Esophagus squamous epithelium (tissue), 5 donors: ENCODE results near the gene HOXB5. TPM values are rescaled to one million over a fixed set of nuclear protein-coding genes. Genes with fewer than 3 reads are reported as not detected.

Source experiments
- DNase-seq: peaks from one replicate; lab custom pipeline; 2025; lab: John Stamatoyannopoulos, UW
- H3K27ac ChIP-seq, 4 donors: fragments of 200-600 bp; sonication (generic); one replicate each; pipeline ENCODE4 v1.5.1; 2016 to 2019; ENCODE audit warnings: mild to moderate bottlenecking in 1 of 4
- H3K27me3 ChIP-seq, 4 donors: fragments of 200-600 bp; sonication (generic); 1 replicate in 3 of 4; 2 replicates in 1 of 4; pipeline versions ENCODE4 v1.5.1 to v1.6.0; 2017 to 2021; ENCODE audit warnings: antibody characterized with exemption in 1 of 4
- H3K36me3 ChIP-seq, 3 donors: fragments of 200-600 bp; sonication (generic); one replicate each; pipeline ENCODE4 v1.5.1; 2016 to 2019
- H3K4me1 ChIP-seq, 3 donors: fragments of 200-600 bp; sonication (generic); one replicate each; pipeline ENCODE4 v1.5.1; 2017 to 2019
- H3K4me3 ChIP-seq, 4 donors: fragments of 200-600 bp; sonication (generic); 1 replicate in 3 of 4; 2 replicates in 1 of 4; pipeline ENCODE4 v1.5.1; 2016 to 2019; ENCODE audit warnings: mild to moderate bottlenecking in 2 of 4, moderate library complexity in 1 of 4
- H3K9me3 ChIP-seq, 3 donors: fragments of 200-600 bp; sonication (generic); one replicate each; pipeline ENCODE4 v1.5.1; 2016 to 2019
- POLR2A ChIP-seq, 4 donors: fragments of 450-650 bp; IDR thresholded peaks; one replicate each; pipeline ENCODE4 v1.6.1; 2017; ENCODE audit warnings: antibody characterized with exemption in 4 of 4, mild to moderate bottlenecking in 4 of 4, moderate library complexity in 3 of 4
- WGBS, 2 donors: methylation state at CpG; one replicate each; pipeline ENCODE4 v1.1.5; 2018; 5-methylcytosine and 5-hydroxymethylcytosine counted together
- intact Hi-C: fragments of 100-400 bp; cut with DNase I; formaldehyde crosslinking; loops from one replicate; pipeline ENCODE4 v1.15.0; 2022
- total RNA-seq, 4 donors: library from RNA; depleted of rRNA; stranded (reverse); fragments of >200 nt; gene quantifications; one replicate each; pipeline ENCODE4 v1.1.0, GENCODE V29; 2016
- TF ChIP-seq, protein P1 (sequence below), 6 experiments: fragments of 450-650 bp in 4 of 6; fragments of 200-600 bp in 2 of 6; sonication (generic) in 2 of 6; IDR thresholded peaks; one replicate each; pipeline ENCODE4 v1.5.1; 2016 to 2019; ENCODE audit warnings: antibody characterized with exemption in 6 of 6, mild to moderate bottlenecking in 4 of 6, moderate library complexity in 4 of 6
- donor health status: DM: yes; HTN: yes; CAD: no.

Gene HOXB5
- total RNA-seq, 4 donors from 2014 or later, result not detected

DNA sequence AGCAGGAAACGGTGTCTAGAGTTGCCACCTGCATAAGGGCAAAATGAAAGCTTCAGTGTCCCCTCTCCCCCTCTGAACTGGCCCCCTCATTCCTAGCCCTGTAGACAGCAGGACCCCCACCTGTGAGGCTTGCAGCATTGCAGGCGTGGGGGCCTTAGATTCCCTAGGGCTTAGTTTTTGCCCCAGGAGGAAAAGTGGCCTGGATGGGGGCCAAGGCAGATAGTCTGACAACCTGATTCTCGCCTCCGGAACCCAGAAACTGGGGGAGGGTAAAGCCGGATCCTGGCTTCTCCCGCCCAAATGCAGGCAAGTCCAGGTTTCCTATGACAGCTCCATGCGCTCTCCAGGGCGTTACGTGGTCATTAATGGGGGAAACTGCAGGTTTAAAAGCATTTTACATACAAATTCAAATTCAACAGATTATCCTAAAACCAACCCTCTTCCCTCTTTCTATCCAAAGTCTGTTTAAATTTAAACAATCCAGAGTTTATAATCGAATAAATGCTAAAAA lies 11.9 kb upstream of the HOXB5 start:
- whole genome bisulfite sequencing, 2 donors, result 39 to 44% methylated on average over 7 to 10 of the region's 10 CpGs
- DNase-seq, result no peak
- H3K27ac ChIP-seq, result no peak overlapping the region
- H3K27me3 ChIP-seq, result peaks cover 27 to 100% (median 79%) of the 10 kb centered on the region in 4 donors
- H3K4me3 ChIP-seq, result no peak overlapping the region
- intact Hi-C loops, result no loop called here
- H3K9me3 ChIP-seq, result no peaks in the 10 kb centered on the region
- no peak for TF ChIP-seq POLR2A (IDR thresholded peaks at IDR 0.05)
- TF ChIP-seq, protein P1, sequence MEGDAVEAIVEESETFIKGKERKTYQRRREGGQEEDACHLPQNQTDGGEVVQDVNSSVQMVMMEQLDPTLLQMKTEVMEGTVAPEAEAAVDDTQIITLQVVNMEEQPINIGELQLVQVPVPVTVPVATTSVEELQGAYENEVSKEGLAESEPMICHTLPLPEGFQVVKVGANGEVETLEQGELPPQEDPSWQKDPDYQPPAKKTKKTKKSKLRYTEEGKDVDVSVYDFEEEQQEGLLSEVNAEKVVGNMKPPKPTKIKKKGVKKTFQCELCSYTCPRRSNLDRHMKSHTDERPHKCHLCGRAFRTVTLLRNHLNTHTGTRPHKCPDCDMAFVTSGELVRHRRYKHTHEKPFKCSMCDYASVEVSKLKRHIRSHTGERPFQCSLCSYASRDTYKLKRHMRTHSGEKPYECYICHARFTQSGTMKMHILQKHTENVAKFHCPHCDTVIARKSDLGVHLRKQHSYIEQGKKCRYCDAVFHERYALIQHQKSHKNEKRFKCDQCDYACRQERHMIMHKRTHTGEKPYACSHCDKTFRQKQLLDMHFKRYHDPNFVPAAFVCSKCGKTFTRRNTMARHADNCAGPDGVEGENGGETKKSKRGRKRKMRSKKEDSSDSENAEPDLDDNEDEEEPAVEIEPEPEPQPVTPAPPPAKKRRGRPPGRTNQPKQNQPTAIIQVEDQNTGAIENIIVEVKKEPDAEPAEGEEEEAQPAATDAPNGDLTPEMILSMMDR (IDR thresholded peaks at IDR 0.05), result no peak
- no peaks in the 10 kb centered on the region for H3K36me3 ChIP-seq
- peaks cover 5 to 37% (median 9%) of the 10 kb centered on the region in 3 donors for H3K4me1 ChIP-seq

DNA sequence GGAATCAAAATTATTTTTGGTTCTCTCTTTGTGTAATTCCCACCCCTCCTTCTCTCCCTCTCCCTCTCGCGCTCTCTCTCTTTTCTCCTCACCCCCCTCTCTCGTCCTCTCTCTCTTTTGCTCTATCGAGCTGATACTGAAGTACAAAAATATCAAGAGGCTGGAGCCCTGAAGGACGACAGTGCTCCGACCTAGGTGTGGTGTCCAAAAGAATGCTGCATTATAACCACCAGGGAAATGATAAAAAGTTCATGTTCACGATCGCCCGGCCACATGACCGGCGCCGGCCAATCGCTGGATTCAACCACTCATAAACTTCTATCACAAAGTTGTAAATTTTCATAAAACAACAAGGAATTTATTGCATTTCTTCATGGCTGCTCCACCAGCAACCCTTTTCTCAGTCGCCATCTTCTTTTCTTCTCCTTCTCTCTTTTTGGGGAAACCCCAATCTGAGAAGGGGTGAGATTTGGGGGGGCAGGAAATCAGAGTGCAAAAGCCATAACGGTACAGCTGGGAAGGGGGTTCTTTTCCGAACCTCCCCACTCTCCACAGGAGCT lies 11.3 kb upstream of the HOXB5 start, which contains the start of gene HOXB6:
HOXB6 (minus strand) TSS at position 217 of the 560 bp plus-strand sequence. CDS start 6,836 bp downstream, outside the sequence.
- Histone ChIP-seq H3K27me3 (peaks cover 27 to 100% (median 77%) of the 10 kb centered on the region in 4 donors), H3K4me1 (peaks cover 5 to 31% (median 5%) of the 10 kb centered on the region in 3 donors), H3K36me3 (no peaks in the 10 kb centered on the region), H3K9me3 (no peaks in the 10 kb centered on the region), H3K4me3 (peak within 1 kb of the TSS in 1 of 4 donors; percentile 24), H3K27ac (no peak within 1 kb of the TSS)
- no peak for DNase-seq
- intact Hi-C loops, result no loop called here
- WGBS, 2 donors, result 18 to 22% methylated on average over 16 of the region's 16 CpGs
- TF ChIP-seq POLR2A (IDR thresholded peaks at IDR 0.05), result no peak
- TF ChIP-seq, protein P1 (IDR thresholded peaks at IDR 0.05), result no peak

DNA sequence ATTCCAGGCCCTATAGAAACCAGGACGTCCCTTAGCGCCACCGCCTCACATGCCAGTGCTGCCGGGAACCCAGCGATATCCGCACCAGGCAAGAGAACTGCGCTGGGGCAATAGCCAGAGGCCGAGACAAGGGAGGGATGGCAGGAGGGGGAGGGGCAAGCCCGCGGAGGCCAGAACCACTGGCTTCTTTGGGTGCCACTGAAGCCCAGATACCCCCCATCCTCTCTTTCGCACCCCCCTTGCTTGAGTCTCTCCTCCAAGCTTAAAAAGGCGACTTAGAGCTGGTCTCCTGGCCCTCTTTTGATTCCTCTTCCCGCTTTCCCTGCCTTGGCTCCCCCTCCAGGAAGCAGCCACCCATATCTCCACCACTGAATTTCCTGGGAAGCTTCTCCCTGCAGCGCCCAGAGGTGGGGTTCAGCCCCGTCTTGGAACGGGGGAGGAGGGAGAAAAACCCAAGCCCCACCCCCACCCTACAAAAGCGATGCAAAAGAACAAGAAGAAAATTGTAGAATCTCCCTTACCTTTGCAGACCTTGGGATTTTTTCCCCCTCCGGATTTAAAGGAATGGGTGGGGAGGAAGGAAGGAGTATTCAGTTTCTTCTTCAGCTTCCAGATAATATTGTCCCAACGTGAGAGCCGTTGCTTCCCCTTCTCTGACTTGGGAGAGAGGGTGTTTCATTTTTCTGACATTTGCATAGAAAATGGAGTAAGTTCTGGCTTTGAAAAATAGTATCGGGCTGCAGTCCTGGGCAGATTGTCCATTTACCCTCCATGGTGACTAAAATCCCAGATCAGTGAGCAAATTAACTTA lies 10.6 kb upstream of the HOXB5 start:
- intact Hi-C loops, result no loop called here
- peak overlapping the region in 1 of 4 donors; percentile 24 for H3K4me3 ChIP-seq
- DNase-seq, result no peak
- WGBS, 2 donors, result 9 to 12% methylated on average over 13 to 16 of the region's 21 CpGs
- peaks cover 5 to 29% (median 5%) of the 10 kb centered on the region in 3 donors for H3K4me1 ChIP-seq
- H3K36me3 ChIP-seq, result no peaks in the 10 kb centered on the region
- TF ChIP-seq POLR2A (IDR thresholded peaks at IDR 0.05), result no peak
- TF ChIP-seq, protein P1 (IDR thresholded peaks at IDR 0.05), result no peak
- peaks cover 27 to 100% (median 81%) of the 10 kb centered on the region in 4 donors for H3K27me3 ChIP-seq
- H3K9me3 ChIP-seq, result no peaks in the 10 kb centered on the region
- no peak overlapping the region for H3K27ac ChIP-seq

DNA sequence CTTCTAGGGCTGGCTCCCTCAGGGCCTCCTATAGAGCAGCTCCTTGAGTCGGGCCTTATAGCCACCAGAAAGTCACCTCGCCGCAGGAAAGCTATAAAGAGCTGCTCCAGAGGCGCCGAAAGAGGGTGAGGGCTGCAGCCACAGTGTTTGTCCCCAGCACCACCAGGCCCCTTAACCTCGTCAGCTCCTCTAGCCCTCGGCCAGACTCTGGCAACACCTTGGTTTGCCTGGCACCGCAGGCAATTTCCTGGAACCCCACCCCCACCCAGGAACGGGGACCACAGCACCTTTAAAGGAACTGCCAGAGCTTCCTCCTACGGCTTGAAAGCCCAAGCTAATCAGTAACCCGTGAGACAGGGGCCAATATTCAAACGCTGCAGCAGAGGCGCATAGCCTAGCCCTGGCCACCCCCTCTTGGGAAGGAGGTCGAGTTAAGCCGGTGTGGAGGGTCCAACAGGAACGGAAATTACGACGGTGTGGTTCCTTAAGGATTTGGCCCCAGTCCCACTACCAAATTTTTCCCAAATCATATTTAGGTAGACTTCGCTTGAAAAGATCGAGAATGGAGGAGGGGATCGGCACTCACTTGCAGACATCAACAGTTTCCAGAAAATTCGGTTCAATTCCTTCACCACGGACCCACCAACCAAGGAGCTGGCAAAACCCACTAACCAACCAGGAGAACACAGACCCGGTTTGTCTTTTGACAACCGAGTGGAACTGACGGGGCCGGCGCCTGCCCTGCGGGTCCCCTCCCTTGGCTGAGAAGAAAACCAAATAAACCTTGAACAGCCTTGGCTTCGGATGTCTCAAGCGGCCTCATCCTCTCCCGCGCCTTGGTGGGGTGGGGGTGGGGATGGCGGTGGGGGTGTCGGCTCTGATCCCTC lies 8.2 kb upstream of the HOXB5 start:
- Histone ChIP-seq H3K4me1 (peaks cover 16 to 47% (median 19%) of the 10 kb centered on the region in 3 donors), H3K4me3 (peak overlapping the region in 1 of 4 donors; percentile 22), H3K27ac (no peak overlapping the region), H3K36me3 (no peaks in the 10 kb centered on the region), H3K27me3 (peaks cover 17 to 100% (median 81%) of the 10 kb centered on the region in 4 donors), H3K9me3 (no peaks in the 10 kb centered on the region)
- no peak for DNase-seq
- intact Hi-C loops, result no loop called here
- no peak for TF ChIP-seq POLR2A (IDR thresholded peaks at IDR 0.05)
- TF ChIP-seq, protein P1 (IDR thresholded peaks at IDR 0.05), result no peak
- WGBS, 2 donors, result 10 to 24% methylated on average over 13 to 14 of the region's 35 CpGs
